B cell (primary cell): ENCODE data around the gene STEAP1B.

ENCODE experiments used
- EZH2 ChIP-seq: IDR thresholded peaks from 2 replicates; pipeline ENCODE4 v1.6.1; 2012; ENCODE audit warnings: borderline replicate concordance, low read depth, mild to moderate bottlenecking, moderate library complexity, low read length; ENCODE audit not compliant: insufficient read depth, poor library complexity, severe bottlenecking
- TF ChIP-seq, protein P1 (sequence below): fragments of 200-600 bp; IDR thresholded peaks from one replicate; pipeline ENCODE4 v1.8.0; 2022; ENCODE audit warnings: antibody characterized with exemption, mild to moderate bottlenecking

- TF ChIP-seq, protein P1, sequence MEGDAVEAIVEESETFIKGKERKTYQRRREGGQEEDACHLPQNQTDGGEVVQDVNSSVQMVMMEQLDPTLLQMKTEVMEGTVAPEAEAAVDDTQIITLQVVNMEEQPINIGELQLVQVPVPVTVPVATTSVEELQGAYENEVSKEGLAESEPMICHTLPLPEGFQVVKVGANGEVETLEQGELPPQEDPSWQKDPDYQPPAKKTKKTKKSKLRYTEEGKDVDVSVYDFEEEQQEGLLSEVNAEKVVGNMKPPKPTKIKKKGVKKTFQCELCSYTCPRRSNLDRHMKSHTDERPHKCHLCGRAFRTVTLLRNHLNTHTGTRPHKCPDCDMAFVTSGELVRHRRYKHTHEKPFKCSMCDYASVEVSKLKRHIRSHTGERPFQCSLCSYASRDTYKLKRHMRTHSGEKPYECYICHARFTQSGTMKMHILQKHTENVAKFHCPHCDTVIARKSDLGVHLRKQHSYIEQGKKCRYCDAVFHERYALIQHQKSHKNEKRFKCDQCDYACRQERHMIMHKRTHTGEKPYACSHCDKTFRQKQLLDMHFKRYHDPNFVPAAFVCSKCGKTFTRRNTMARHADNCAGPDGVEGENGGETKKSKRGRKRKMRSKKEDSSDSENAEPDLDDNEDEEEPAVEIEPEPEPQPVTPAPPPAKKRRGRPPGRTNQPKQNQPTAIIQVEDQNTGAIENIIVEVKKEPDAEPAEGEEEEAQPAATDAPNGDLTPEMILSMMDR = no peak
- no peak for TF ChIP-seq EZH2
These were observed 49.1 kb upstream of the STEAP1B start for GRCh38 chr7:22549051-22549450.
